ENCODE data around the gene TPCN2.

Gene TPCN2

DNA sequence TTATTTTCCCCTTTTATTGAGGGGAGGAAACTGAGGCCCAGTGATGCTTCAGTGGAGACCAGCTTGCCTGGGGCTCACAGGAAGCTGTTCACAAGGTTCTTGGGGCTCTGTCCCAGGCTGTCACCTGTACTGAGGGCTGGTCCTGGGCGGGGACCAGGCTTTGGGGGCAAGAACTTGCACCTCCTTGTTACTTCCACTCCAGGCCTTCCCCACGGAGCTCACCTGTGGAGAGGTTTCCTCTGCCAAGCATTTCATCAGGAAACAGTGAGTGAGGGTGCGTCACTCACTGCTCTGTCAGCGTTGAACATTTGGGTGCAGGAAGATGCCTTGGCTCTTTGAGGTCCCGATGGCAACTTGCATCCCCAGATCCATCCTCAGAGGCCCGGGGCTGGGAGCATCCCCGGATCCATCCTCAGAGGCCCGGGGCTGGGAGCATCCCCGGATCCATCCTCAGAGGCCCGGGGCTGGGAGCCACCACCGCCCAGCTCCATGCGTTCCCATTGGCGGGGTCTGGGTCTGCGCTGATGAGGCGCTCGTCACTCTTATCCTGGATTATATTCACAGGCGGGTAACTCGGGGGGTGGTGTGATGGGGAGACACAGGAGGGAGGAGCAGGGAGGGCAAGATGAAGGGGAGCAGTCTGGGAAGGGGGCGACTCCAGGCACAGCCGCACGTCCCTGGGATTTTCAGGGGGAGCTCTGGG is 105.6 kb downstream of the TPCN2 start:
- Histone ChIP-seq H3K27ac (no peak overlapping the region), H3K4me3 (no peak overlapping the region)

DNA sequence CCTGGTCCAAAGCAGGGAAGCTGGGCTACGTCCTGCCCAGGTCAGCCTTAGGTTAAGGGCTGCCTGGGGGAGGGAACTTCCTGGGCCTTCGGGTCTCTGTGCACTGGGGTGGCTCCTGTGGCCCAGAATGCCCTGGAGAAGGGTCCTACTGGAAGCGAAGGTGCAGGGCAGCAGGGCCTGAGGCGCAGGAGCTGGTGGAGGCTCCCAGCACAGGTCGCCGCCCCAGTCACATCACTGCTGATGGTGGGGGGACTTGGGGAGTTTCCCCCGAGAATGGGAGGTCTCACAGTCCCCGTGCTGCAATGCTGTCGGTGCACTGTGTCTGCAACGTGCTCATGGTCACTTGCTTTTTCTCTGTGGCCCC is 106.2 kb downstream of the TPCN2 start:
- H3K27ac ChIP-seq: no peak overlapping the region
- no peak overlapping the region for H3K4me3 ChIP-seq

DNA sequence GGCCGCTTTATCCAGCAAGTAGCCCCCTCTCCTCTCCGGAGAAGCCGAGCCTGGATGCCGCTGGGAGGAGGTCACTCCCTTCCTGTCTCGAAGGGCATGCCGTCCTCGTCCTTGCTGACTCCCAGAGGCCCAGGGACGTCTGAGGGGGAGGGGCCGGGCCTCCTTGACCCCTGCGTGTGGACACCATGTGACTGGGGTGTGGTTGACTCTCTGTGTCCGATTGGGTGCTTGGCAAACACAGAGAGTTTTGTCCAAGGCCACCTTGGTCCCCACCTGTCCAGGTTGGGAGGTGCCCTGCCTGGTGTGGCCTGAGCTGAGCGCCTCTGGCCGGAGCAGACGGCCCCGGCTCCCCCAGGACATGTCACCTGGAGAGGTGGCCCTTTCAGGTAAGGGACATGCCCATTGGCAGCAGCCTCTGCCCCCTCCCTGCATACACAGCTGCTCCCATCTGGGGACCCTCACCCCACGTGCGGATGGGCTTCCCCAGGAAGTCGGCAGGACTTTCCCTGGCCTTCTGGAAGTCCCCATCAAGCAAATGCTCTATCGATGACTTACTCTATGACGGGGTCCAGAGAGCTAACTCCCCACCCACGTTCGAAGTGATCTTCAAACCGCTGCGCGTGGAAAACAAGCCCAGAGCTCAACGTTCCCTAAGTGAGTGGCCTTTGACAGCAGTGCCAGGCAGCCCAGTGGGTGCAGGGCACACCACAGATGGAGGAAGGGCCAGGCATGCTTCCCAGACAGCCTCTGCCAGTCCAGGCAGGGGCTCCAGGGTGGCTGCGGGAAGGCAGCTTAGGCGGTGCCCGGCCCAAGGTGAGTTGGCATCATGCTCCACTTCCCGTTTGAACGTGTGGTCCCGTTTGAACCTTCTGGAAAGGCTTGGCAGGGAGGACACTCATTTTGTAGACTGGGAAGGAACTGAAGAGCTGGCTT is 106.8 kb downstream of the TPCN2 start, which contains the start of gene SMIM38:
SMIM38 (plus strand) TSS at position 634 of the 933 bp plus-strand sequence. CDS start 1,912 bp downstream, outside the sequence.
- Histone ChIP-seq H3K27ac (peak within 1 kb of the TSS in 10 of 21 experiments; percentile 5 to 65 (median 18)), H3K4me3 (no peak within 1 kb of the TSS)

DNA sequence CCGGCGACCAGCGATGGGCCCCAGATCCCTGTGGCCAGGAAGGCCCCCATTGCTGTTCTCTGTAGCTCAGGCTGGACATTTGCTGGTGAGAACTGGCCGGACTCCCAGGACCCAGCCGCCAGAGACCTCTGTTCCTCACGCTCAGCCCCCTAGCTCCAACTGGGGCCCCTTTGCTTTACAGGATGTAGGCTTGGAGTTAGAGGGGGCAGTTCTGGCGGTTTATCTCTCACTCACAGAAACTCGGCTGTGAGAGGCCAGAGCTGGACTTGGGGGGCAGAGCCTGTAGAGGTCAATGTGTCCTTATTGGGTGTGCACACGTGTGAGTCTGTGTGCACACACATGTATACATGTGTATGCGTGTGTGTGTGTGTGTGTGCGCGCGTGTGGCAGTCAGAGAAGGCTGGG is 107.5 kb downstream of the TPCN2 start:
- H3K4me3 ChIP-seq: no peak overlapping the region

DNA sequence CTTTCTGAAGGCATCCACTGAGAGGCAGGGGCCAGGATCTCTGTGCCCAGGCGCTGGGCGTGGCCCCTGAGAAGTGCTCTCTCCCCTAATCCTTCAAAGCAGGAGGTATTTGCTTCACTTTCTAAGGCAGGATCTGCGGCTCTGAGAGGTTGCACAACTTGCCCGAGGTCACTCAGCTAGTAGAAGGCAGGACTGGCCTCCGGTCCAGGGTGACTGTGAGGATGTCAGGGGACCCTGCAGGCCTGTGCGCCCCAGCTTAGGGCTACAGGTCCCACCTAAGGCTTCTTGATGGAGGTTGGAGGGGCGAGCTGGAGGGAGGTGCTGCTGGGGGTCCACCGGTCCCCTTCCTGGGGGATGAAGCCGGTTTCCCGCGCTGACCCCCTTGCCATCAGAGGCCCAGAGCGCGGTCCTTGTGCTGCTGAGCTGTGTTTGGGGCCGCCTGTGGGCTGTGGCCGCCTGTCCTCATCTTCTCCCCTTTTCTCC is 108.0 kb downstream of the TPCN2 start:
- H3K27ac ChIP-seq: peak overlapping the region in 12 of 21 experiments; percentile 5 to 65 (median 18)

More for the DNA sequence above, 107.5 kb downstream of the TPCN2 start:
- peak overlapping the region in 5 of 21 experiments; percentile 8 to 65 (median 37) for H3K27ac ChIP-seq

DNA sequence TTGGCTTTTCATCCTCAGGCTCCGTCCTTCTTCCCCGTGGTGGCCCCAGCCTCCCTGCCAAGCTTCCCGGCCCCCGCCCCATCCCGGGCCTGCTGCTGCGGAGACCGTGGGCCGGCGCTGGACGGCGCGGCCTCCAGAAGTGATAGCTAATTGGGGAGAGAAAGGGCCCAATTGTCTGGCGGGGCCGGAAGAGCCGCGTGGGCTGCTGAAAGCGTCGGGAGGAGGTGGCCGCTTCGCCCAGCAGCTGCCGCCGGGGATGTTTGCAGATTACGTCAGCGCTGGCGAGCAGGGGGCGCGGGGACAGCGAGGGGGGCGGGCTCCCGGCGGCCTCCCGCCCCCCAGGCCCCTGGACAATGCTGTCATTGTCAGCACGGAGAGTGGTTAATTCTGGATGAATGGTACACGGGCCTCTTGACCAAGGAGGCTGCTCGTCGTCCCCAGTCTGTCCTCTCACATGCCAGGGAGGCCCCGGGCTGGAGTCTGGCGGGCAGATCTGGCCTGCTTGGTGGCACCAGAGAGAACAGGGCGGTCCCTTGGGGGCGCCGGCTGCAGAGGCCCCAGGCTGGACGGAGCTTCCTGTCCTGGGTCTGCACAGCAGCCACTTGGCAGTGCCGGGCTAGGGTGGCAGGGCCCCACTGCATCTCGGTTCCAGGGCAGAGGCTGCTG is 108.6 kb downstream of the TPCN2 start:
- Histone ChIP-seq H3K4me3 (peak overlapping the region in 1 of 7 experiments; percentile 1), H3K27ac (peak overlapping the region in 14 of 21 experiments; percentile 2 to 72 (median 18))

More for the DNA sequence above, 108.0 kb downstream of the TPCN2 start:
- H3K4me3 ChIP-seq: no peak overlapping the region

DNA sequence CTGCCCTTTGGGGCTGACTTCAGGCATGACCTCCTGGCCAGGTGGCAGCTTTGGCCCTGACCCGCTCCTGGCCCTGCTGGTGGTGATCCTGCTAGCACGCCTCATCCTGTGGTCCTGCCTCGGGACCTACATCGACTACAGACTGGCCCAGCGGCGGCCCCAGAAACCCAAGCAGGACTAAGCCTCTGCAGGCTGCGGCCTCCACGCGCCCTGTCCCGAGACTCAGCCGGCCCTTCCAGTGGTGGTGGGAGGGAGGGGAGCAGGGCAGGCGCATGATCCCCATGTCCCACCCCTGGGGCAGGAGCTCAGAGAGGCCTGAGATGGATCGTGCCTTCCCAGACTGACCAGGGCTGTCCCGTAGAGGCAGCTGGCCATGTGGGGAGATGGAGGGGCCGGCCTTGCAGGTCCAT is 109.1 kb downstream of the TPCN2 start:
- Histone ChIP-seq H3K4me3 (peak overlapping the region in 1 of 7 experiments; percentile 1), H3K27ac (peak overlapping the region in 10 of 21 experiments; percentile 2 to 72 (median 20))

DNA sequence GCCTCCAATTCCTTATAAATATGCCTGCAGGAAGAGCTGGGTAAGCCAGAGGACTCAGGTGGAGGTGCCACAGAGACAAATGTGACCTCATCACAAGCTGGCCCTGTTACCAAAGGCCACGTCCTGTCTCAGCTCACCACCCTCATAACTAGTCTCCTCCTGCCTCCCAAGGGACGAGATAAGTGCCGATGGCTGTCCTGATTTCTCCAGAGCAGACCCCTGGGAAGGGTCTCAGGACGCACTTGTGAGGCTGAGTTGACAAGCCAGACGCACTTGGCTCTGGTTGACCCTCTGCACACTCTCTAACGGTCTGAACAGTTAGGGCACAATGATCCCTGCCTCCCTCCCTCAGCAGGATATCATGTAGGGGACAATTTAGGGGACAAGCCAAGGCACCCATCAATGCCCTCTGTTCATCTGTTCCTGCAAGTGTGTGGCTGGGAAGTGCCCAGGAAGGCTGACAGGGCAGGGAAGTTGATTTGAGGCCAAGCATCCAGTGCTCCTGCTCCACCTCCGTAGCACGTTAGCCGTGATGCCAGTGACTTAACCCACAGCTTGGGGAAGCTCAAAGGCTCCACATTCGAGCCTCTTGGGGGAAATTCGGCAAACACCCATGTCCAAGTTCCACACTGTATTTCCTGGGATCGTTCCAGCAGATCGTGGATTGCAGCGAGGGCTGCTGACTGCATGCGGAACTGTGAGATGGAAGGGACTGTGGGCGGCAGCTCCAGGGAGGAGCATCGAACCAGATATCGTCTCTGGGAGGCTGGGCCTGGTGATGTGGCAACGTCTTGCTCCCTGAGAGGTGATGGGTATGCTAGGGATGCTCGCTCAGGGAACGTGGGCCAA is 109.8 kb downstream of the TPCN2 start:
- H3K4me3 ChIP-seq: no peak overlapping the region
- H3K27ac ChIP-seq: no peak overlapping the region

DNA sequence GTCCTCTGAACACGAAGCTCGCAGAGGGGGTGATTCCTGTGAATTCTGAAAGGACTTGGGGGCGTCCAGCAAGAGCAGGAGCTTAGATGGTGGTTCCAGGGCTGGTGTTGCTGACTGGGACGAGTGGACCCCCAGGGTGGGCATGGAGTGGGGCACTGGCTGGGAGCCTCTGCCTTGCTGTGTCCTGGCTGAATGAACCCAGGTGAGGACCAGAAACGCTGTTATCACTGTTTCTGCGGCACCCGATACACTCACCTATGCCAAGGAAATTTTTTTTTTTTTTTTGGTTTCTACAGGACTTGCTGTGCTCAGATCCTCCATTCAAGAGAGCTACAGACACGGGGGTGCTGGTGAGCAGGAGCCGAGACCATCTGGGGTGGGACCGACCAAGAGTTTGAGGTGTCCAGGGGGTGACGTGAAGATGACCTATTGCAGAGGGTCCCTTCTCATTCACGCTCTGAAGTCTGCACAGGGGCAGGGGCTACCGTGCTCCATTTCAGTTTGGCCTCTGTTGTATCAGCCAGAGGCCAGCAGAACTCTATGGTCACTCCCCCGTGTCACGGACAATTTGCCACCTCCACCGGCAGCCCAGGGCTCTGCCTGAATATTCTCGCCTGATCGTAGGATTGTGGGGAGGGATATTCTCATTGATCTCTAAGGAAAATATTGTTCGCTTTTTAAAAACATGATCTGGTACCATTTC is 110.6 kb downstream of the TPCN2 start:
- H3K27ac ChIP-seq: no peak overlapping the region

DNA sequence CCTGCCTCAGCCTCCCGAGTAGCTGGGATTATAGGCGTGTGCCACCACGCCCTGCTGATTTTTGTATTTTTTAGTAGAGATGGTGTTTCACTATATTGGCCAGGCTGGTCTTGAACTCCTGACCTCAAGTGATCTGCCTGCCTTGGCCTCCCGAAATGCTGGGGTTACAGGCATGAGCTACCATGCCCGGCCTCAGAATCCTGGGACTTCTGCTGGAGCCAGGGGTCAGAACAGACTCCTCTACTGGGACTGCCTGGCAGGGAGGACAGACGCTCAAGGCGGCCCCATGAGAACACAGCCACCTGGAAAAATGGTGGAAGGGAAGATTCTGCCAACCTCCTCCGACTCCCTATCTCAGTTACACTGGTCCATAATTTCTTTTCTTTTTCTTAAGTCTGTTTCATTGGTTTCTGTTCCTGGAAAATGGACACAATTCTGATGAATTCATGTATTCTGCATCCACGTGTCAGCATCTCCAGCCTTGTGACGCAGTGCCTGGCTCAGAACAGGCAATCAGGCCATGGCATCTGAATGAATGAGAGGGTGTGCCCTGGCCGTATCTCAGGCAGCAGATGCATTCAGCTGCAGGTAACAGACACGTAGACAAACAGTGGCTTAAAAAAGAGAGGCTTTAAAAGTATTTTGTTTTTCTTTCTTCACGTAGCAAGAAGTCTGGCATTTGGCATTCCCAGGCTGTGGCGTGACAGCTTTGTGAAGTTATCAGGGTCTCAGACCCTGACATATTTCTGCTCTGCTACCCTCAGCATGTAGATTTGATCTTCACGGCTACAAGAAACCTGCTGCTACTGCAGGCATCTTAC is 111.8 kb downstream of the TPCN2 start:
- no peak overlapping the region for H3K27ac ChIP-seq
- no peak overlapping the region for H3K4me3 ChIP-seq

More for the DNA sequence above, 110.6 kb downstream of the TPCN2 start:
- no peak overlapping the region for H3K4me3 ChIP-seq

DNA sequence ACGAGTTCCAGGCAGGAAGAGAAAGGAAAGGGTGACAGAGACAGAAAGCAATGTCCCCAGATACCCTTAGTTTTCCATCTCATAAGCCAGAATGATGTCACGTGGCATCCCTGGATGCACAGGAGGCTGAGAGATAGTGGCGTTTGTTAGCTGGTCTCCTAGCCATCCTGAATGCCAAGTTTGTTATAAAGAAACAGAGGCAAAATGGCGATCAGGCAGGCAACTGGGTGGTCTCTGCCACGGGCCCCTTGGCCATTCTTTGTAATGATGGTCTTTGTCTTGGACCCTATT is 112.3 kb downstream of the TPCN2 start:
- Histone ChIP-seq H3K27ac (no peak overlapping the region), H3K4me3 (no peak overlapping the region)

DNA sequence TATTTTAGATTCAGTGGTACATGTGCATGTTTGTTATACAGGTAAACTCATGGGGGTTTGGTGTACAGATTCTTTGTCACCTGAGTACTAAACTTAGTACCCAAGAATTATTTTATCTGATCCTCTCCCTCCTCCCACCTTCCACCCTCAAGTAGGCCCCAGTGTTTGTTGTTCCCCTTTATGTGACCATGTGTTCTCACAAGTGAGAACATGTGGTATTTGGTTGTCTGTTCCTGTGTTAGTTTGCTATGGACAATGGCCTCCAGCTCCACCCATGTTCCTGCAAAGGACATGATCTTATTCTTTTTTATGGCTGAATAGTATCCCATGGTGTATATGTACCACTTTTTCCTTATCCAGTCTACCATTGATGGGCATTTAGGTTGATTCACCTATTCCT is 113.8 kb downstream of the TPCN2 start:
- Histone ChIP-seq H3K4me3 (no peak overlapping the region), H3K27ac (no peak overlapping the region)

DNA sequence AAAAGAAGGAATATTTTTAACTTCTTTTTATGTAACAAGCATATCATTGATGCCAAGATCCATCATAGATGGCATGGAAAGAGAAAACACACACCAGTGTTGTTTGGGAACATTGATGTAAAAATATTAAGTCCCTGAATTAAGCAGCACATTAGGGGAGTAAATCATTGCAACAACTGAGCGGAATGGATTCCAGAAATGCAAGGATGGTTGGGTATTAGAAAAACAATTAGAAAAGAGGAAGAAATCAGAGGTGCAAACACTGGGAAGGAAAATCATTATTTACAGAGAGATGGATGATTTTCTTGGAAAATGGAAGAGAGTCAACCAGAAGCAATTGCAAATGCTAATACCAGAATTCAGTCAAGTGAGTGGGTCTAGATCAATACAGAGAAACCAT is 115.1 kb downstream of the TPCN2 start:
- Histone ChIP-seq H3K27ac (no peak overlapping the region), H3K4me3 (no peak overlapping the region)

DNA sequence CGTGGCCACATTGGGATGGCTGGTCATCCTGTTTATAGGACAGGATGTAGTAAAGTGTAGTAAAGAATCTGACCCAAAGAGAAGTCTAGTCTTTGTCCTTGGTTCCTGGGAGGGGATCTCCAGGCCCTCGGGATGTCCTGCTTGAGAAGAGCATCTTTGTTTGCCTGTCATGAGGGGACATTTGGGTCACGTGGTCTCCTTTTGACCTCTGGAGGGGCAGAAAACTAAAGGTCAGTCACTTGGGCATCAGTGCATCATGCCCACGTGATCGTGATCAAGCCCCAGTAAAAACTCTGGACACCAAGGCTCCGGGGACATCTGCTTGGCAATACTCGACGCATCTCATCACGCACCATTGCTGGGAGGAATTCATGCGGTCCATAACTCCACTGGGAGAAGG is 116.1 kb downstream of the TPCN2 start:
- Histone ChIP-seq H3K4me3 (no peak overlapping the region), H3K27ac (no peak overlapping the region)

DNA sequence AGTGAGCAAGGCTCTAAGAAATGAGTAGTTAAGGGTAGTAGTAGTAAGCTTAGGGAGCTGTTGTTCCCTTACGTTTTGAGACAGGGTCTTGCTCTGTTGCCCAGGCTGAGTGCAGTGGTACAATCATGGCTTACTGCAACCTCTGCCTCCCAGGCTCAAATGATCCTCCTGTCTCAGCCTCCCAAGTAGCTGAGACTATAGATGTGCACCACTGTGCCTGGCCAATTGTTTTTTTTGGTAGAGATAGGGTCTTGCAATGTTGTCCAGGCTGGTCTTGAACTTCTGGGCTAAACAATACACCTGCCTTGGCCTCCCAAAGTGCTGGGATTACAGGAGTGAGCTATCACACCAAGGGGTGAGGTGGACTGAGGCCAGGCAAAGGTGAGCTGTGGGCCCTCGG is 117.0 kb downstream of the TPCN2 start:
- Histone ChIP-seq H3K27ac (no peak overlapping the region), H3K4me3 (no peak overlapping the region)

DNA sequence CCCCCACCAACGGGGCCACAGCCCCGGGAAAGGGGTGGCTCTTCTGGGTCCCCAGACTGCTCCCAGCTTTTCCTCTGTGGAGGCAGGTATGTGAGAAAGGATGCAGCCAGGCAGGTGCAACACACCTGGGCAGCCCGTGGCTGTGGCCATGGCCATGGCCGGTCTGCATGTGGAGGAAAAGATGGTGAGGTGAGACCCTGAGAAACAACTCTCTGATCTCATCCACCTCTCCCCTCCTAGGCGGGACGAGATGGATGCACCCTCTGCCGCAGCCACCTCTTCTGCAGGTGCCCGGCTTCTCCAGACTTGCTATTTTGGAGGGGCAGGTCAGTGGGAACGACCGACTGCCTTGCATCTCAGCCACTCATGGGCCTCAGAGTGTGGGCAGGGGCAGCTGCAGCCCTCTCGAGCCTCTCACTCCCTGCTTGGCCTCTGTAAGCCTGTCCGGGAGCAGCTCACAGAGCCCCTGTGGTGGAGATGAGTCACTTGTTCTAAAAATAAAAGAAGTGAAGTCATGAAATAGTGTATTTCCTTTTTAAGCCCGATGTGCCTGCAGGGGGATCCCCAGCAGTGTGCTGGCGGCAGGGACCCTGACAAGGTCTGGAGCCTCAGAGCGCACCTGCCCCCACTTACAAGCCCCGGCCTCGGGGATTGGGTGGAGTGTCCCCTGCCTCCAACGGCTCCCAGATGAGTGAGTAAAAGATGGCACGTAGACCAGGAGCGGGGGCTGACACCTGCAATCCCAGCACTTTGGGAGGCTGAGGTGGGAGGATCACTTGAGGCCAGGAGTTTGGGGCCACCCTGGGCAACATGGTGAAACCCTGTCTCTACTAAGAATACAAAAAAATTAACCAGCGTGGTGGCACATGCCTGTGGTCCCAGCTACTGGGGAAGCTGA is 117.7 kb downstream of the TPCN2 start:
- H3K27ac ChIP-seq: no peak overlapping the region
- no peak overlapping the region for H3K4me3 ChIP-seq

All from skin epidermis (tissue), 12 donors.